ENCODE results near the gene MSH5. TPM values are rescaled to one million over a fixed set of nuclear protein-coding genes. Genes with fewer than 3 reads are reported as not detected.
A peak's percentile ranks its signal among the peaks of the same experiment; 100 is the strongest.
"Not testable (repeated sequence)": the region's sequence is repeated elsewhere in the genome, so short reads cannot be mapped to it uniquely, and the experiment has no call there.

The MSH5 gene
- 3.7 and 18.7 TPM in 2 replicates for total RNA-seq

DNA sequence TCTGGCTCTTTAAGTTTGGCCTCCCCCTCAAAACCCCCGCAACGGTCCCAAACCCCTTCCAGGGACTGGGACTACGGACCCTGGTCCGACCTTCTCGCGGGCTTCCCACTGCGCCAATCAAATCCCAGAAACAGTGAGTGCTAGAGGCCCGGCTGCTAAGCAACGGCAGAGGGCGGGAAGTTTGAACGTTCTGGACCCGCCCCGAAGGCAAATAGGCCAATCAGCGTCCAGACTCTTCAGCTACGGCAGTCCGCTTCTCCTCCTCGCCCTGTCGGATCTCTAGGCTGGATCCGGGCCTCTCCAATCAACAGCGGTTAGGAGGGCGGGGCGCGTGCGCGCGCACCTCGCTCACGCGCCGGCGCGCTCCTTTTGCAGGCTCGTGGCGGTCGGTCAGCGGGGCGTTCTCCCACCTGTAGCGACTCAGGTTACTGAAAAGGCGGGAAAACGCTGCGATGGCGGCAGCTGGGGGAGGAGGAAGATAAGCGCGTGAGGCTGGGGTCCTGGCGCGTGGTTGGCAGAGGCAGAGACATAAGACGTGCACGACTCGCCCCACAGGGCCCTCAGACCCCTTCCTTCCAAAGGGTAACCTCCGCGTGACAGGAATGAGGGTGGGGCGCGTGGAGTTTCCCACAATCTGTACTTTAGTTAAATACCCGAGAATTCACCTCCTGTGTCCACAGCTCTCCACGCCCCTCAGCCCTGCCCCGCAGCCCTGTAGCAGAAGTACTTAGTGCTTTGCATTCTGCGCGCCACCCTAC, at the start of gene MSH5:
Gene MSH5 (plus strand): TSS at position 367 of the 758 bp plus-strand sequence. CDS start 462 bp downstream, outside the sequence.
- DNase-seq (ENCODE audit: extremely low read depth, low read depth, low spot score): peak; percentile 94

DNA sequence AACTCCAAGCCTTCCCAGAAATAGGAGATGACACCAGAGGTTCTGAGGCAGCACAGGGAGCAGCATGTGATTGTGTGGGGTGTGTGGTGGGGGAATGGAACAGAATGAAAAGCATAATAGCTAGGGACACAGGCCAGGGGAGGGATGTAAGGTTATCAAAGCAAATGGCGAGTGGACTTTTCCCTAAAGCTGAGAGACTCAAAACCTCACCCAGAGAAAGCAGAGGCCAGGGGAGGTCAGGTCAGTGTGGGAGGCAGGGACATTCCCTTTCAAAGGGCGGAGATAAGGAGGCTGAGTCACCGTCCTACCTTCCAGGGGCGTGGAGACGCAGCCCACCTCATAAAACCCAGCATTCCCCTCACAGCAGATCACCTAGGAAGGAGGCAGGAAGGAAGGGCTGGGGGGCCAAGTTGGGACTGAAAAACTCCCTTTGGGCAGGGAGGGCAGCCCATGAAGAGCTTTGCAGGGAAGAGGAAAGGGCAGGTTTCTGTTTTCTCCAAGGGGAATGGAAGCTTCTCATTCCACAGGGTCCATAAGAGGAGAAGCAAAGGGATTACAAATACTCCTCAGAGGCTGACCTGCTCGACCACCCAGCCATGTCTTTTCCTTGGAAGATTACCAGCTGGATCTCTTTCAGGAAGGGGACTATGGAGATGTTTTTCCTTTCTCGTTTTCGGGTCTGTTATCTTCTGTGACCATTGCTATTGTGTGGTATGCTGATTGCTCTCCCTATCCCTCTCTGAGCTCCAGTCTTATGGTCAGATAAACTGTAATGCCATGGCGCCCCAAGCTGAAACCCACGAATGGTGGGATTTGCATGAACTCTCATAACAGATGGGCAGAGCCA, 49.4 kb upstream of the MSH5 start:
- no peak for DNase-seq (ENCODE audit: extremely low read depth, low read depth, low spot score)

DNA sequence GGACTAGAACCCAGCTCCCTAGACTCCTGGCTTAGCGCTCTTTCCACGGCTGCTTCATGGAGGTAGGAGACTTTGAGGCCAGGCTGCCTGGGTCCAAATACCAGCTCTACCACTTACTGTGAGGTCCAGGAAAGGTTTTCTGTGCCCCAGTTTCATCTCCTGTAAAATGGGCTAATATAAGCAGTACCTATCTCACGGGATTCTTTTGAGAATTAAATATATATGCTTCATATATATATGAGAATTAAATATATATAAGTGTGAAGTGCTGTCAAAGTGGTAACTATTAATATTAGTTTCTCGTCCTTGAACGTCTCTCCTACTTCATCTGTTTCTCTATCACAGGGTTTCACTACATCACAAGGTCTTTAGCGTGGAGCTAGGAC, 48.7 kb upstream of the MSH5 start:
- DNase-seq (ENCODE audit: extremely low read depth, low read depth, low spot score): no peak

DNA sequence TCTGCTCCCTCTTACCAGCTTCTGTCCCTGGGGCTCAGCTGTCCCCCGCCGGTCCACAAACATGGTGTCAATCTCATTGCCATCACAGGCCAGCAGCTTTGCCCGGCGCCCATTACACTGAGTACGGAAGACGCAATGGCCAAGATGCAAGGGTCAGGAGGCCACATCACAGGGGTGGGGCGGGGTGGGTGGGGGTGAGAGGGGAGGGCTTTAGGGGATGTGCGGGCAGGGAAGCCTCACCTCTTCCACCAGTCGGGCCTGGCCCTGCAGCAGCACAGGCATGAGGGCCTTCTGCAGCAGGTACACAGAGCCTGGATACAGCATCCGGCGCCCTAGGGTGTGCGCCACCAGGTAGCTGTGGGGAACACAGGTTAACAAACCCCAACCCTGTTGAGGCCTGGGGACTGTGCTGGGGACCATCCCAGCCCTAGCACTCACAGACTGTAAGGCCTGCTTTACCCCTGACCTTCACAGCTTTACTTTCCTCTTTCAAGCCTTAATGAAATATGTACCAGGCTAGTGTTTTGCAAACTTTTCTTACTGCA, 48.2 kb upstream of the MSH5 start:
- DNase-seq (ENCODE audit: extremely low read depth, low read depth, low spot score): no peak

DNA sequence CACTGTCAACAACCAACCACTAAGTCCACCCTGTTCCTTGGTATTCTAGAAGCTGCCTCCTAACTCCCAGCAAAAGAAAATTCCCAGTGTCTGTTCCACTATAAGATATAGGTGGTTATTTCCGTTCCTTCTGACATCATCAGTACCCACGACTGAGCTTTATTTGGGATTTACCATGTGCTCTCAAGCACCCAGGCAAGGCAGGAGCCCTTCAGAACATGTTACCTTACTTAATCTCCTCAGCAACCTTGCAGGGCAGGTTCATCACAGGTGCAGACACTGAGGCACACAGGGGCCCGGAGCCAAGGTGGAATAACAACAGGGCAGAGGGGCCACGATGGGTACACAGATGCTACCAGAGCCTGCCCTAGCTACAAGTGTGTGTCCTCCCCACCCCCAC, 47.5 kb upstream of the MSH5 start:
- DNase-seq (ENCODE audit: extremely low read depth, low read depth, low spot score): no peak

DNA sequence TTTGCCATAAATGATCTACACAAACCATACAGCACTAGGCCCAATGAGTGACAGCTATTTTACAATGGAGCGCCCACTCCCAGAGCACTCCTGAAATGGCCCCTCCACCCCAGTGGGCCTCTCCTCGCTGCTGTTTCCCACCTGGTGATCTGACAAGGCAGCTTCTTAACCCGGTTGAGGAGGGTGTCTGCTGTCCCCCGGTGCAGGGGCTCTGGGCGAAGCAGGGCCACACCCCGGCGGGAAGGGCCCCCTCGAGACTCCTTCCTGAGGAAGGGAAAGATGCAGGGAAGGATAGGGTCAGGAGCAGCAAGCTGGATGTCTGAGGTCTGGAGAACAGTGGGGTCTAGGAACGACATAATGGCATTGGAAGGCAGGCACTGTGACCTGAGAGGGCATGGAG, 46.9 kb upstream of the MSH5 start:
- no peak for DNase-seq (ENCODE audit: extremely low read depth, low read depth, low spot score)

DNA sequence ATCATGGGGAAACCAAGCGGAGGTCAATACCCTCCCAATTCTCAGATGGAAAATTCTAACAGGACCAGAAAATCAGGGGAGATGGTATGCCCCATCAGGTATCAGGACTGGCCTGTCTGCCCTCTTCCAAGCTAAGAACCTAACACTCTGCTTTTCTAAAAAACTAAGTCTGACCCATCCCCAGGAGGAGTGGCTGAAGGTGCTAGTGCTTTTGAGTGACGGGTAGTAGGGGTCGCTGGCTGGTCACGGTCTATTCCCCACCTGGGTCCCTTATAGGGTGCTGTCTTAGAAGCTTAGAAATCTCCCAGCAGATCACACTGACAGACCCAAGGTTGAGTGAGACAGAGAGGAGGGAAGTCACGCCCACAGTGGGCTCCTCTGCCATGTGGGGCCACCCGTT, 46.3 kb upstream of the MSH5 start:
- no peak for DNase-seq (ENCODE audit: extremely low read depth, low read depth, low spot score)

DNA sequence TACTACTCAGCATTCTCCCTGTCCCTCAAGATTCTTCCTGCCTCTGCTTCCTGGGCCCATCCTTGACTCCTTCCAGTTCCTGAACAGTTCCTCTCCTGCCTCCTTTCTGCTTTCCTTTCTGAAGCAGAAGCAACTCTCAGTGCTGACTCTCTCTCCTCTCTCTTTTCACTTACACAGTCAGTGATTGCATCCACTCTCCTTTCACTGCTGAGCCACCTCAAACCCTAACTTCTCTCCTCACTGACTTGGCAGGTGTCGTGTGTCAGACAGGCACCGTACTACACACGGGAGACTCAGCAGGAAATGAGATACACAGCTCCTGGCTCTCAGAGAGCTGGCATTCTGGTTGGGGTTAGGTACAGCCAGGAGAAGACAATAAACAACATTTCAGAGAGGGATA, 42.2 kb upstream of the MSH5 start:
- no peak for DNase-seq (ENCODE audit: extremely low read depth, low read depth, low spot score)

DNA sequence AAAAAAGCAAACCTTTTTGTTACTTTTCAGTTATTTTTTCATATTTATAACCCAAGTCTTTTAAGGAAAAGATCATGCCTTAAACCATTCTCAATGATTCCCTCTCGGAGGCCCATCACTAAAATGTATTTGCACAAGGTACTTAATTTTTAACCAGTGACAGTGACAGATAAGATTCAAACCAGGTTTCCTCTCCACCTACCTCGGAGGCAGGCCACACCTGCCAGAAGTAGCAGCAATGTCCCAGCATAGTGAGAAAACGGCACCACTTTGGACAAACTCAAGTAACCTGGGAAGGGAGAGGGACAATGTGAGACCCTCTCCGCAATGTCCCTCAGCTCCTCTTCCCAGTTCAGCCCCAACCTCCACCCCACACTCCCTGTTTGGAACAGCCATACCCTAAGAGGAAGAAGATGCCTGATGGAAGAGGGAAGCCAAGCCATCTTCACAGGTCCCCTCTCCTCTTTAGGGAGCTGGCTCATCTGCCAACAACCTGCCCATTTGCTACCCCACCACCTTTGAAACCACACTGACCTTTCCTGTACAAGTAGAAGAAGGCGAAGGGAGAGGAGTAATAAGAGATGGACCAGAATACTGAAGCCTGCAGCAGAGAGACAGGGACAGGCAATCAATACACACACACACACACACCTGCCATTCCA, 38.9 kb upstream of the MSH5 start:
- DNase-seq (ENCODE audit: extremely low read depth, low read depth, low spot score): no peak

DNA sequence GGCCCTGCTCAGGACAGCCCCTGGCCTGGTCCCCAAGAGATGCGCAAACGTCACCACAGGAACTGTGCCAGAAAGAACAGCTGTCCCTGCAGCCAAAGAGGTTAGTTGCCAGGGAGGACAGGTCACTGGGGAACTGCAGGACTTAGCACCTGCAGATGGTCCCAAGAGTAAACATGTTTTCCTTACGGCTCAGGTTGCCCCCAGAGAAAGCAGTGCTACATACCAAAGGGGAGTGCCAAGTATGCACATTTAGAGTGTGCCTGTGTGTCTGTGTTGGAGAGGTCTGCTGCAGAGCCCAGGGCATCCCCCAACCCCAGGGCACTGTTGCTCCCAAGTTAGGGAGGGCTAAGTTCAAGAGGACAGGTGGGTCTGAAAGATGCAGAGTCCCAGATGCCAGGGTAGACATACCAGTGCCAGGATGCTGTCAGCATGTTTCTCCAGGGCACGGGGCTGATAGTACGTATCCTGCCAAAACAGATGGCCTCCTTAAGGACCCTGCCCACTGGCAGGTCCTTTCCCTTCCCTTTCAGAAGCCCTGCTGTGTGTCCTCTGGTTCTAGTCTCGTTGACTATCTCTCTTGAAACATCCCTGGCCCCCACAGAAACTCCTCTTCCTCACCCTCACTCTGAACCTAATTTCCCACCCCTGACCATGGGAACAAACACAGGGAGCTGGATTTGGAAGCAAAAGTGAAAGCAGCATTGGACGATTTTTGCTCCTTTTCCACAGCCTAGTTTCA, 38.0 kb upstream of the MSH5 start:
- DNase-seq (ENCODE audit: extremely low read depth, low read depth, low spot score): no peak

DNA sequence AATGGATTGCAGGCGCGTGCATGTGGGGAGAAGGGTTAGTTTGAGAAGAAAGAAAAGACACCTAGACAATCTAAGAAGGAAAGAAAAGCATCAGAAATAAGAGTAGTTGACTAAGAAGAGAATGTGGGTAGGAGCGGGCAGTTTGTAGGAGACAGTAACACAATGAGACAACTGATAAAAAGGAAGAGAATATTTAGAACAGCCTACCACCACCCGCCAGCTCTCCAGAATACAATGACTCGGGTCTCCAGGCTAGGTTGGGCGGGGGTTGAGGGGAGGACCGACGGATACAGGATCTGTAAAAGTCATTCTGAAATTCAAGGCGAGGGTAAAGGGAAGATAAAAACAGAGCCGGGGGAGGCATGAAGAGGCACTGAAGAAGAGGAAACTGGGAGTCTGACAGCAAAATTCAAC, 37.4 kb upstream of the MSH5 start:
- DNase-seq (ENCODE audit: extremely low read depth, low read depth, low spot score): no peak

DNA sequence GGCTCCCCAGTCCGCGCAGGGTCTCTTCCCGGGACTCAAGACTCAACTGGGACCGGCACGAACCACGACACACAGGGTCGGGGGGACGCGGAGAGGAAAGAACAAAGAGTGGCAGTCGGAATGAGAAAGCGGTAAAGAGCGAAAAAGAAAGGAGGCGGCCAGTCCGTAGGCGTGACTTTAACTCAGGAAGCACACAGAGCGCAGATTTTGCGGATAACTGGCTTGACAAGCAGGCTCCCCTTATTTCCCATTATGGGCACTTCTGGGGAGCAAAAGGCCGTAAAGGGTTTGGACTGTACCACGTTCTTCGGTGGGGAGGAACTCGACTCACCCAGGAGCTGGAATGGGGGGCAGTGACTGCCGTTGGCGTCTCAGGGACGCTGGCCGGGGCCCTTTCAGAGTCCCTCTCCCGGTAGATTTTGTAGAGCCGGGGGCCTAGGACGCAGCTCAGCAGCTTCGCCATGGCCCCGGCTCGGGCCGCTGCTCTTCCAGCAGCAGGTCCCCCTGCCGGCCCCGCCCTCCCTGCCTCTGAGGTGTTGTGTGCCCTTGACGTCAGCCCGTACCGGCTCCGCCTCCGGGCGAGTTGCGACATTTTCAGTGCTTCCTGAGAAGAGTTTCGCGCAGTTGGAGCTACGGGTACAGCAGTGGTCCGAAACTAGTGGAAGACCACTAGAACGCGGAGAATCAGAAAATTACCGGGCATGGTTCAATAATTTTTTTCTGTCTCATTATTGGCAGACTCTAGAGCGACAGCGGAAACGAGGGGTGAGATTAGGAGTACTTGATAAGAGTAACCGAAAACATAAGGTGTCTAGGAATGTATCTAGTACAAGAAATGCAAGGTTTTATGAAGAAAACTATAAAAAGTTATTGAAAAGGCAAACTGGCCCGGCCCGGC, 36.7 kb upstream of the MSH5 start, which contains the start of gene ABHD16A:
Gene ABHD16A (minus strand): TSS at position 506 of the 898 bp plus-strand sequence. CDS start 43 bp downstream, at position 463.
- DNase-seq (ENCODE audit: extremely low read depth, low read depth, low spot score): peak; percentile 92

DNA sequence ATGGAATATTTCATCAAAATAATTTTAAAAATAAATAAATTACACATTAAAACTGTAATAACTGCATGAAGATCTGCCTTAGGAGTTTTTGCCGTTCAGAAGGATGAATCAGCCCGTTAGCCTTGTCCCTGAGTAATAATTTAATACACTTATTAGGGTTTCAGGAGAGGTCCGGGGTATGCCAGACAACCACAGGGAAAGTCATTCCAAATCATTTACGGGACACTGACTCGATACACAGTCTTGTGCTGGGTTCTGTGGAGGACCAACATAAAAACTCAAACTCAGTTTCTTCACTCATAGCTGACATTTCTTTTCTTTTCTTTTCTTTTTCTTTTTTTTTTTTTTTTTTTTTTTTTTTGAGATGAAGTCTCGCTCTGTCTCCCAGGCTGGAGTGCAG, 33.9 kb upstream of the MSH5 start:
- DNase-seq (ENCODE audit: extremely low read depth, low read depth, low spot score): no peak

DNA sequence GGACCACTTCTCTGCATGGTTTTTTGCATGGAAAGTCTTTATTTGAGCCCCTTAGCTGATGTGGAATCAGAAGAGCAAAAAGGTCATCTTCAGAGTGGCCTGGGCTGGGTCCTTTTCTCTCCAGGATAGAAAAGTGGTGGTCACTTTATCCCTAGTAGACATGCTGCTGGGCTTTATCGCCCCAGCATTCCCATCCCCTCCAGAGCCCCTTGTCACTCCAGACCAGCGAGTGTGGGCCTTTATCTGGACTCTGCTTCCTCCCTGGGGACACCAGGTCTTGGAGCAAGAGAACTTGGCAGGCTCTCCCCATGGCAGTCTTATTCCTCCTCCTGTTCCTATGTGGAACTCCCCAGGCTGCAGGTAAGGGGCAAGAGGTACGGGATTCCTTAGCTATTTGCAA, 33.2 kb upstream of the MSH5 start, which contains the start of gene LY6G6F:
Gene LY6G6F (plus strand): TSS at position 268 of the 400 bp plus-strand sequence. CDS start 41 bp downstream, at position 309.
- no peak for DNase-seq (ENCODE audit: extremely low read depth, low read depth, low spot score)

DNA sequence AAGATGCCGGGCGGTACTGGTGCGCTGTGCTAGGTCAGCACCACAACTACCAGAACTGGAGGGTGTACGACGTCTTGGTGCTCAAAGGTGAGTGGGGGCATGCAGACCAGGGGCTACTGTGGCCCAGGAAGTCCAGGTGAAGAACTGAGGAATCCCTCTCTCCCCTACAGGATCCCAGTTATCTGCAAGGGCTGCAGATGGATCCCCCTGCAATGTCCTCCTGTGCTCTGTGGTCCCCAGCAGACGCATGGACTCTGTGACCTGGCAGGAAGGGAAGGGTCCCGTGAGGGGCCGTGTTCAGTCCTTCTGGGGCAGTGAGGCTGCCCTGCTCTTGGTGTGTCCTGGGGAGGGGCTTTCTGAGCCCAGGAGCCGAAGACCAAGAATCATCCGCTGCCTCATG, 32.1 kb upstream of the MSH5 start:
- DNase-seq (ENCODE audit: extremely low read depth, low read depth, low spot score): no peak

DNA sequence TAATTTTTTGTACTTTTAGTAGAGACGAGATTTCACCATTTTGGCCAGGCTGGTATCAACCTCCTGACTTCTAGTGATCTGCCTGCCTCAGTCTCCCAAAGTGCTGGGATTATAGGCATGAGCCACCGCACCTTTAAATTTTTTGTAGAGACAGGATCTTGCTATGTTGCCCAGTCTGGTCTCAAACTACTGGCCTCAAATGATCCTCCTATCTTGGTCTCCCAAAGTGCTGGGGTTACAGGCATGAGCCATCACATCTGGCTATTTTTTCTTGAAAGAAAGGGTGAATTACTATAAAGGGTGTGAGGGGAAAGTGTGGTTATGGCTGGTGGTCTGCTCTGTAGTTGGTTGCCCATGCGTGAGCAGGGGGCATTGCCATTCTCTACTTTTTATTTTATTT, 31.6 kb upstream of the MSH5 start:
- DNase-seq (ENCODE audit: extremely low read depth, low read depth, low spot score): no peak

DNA sequence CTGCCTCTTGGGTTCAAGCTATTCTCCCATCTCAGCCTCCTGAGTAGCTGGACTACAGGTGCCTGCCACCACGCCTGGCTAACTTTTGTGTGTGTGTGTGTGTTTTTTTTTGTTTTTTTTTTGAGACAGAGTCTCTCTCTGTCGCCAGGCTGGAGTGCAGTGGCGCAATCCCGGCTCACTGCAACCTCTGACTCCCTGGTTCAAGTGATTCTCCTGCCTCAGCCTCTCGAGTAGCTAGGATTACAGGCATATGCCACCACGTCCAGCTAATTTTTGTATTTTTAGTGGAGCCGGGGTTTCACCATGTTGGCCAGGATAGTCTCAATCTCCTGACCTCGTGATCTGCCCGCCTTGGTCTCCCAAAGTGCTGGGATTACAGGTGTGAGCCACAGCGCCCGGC, 30.6 kb upstream of the MSH5 start:
- not testable (repeated sequence) for DNase-seq (ENCODE audit: extremely low read depth, low read depth, low spot score)

DNA sequence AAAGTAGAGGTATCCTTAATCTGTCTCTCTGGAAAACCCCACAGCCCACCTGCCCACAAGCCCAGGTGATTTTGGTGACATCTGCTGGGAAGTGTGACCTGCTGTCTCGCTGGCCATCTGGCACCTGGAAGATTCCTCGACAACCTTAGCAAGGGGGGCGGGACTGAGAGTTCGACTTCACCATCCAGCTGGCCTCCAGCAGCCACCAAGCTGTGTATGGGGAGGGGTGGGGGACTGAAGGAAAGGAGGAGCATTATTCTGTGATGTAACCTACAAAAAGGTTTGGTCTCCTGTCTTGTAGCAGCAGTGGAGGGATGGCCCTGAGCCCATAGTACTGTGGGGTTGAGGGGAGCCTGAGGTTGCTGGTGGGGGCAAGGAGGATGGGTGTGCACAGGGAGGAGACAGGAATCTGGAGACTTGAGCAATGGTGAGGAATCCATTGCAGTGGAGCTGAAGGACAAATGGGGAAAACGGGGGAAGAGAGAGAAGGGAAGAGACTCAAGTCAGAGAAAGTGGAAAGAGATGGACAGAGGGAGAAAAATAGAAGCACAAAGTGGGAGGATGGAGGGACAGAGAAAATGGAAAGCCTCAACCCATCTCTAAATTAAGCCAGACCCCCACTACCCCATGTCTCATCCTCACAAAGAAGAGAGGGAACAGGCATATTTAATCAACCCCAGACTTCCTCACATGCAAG, 29.1 kb upstream of the MSH5 start:
- DNase-seq (ENCODE audit: extremely low read depth, low read depth, low spot score): no peak

DNA sequence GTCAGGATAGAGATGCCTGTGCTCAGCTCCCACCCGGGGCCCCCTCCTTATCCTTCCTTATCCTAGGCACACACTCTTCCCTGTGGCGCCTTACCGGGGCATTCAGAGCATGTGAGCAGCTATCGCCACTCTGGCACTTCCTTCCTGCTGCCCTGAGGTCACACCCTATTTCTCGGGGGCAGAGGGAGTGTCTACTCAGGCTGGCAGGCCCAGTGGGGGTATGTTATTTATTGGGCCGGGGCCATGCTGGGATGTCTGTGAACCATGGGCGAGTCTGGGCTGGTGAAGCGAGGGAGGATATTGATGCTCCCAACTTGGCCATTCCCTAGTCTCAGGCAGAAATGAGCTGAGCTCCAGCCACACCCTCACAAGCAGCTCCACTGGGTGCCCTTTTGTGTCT, 28.6 kb upstream of the MSH5 start:
- DNase-seq (ENCODE audit: extremely low read depth, low read depth, low spot score): no peak
